Fibroblast of lung (primary cell): ENCODE measurements around the gene NBPF3. TPM values are rescaled to one million over a fixed set of nuclear protein-coding genes. Genes with fewer than 3 reads are reported as not detected.

Experiments
- DNase-seq, 2 donors: peaks; one replicate each; pipeline versions ENCODE4 v3.0.0 to v3.0.0-alpha.2; 2010; ENCODE audit warnings: low read depth in 2 of 2
- H2AFZ ChIP-seq: 2 replicates; pipeline ENCODE4 v1.5.1; 2012; ENCODE audit warnings: low read length, control low read depth, inconsistent platforms
- H3K27ac ChIP-seq: 2 replicates; pipeline ENCODE4 v1.5.1; 2011; ENCODE audit warnings: low read length, control low read depth; ENCODE audit not compliant: insufficient read depth
- H3K27me3 ChIP-seq: 2 replicates; pipeline ENCODE4 v1.5.1; 2011; ENCODE audit warnings: mild to moderate bottlenecking, low read length; ENCODE audit not compliant: control insufficient read depth, insufficient read depth
- H3K36me3 ChIP-seq: 2 replicates; pipeline ENCODE4 v1.5.1; 2011; ENCODE audit warnings: low read length; ENCODE audit not compliant: control insufficient read depth, insufficient read depth
- H3K4me1 ChIP-seq: 2 replicates; pipeline ENCODE4 v1.5.1; 2011; ENCODE audit warnings: low read length; ENCODE audit not compliant: control insufficient read depth, insufficient read depth; ENCODE audit errors: extremely low read depth
- H3K4me2 ChIP-seq: 2 replicates; pipeline ENCODE4 v1.5.1; 2011; ENCODE audit warnings: low read length, control low read depth; ENCODE audit not compliant: insufficient read depth; ENCODE audit errors: extremely low read depth
- H3K4me3 ChIP-seq, 4 experiments: fragments of 200-600 bp in 1 of 4; sonication (generic) in 1 of 4; replicated peaks in 1 of 4; 2 replicates each; pipeline ENCODE4 v1.5.1; 2011 to 2016; ENCODE audit warnings: low read length in 4 of 4, low read depth in 3 of 4, mild to moderate bottlenecking in 3 of 4, control low read depth in 2 of 4, inconsistent platforms in 1 of 4, mixed read lengths in 1 of 4; ENCODE audit not compliant: insufficient read depth in 1 of 4; ENCODE audit errors: control extremely low read depth in 1 of 4
- H3K79me2 ChIP-seq: 2 replicates; pipeline ENCODE4 v1.5.1; 2012; ENCODE audit warnings: mild to moderate bottlenecking, low read length, inconsistent platforms; ENCODE audit not compliant: control insufficient read depth, insufficient read depth
- H3K9ac ChIP-seq: 2 replicates; pipeline ENCODE4 v1.5.1; 2011; ENCODE audit warnings: mild to moderate bottlenecking, low read length, control low read depth; ENCODE audit not compliant: insufficient read depth
- H3K9me3 ChIP-seq: 2 replicates; pipeline ENCODE4 v1.5.1; 2012; ENCODE audit warnings: low read depth, low read length; ENCODE audit not compliant: control insufficient read depth, insufficient read depth
- H4K20me1 ChIP-seq: 2 replicates; pipeline ENCODE4 v1.5.1; 2011; ENCODE audit warnings: low read length; ENCODE audit not compliant: control insufficient read depth, insufficient read depth; ENCODE audit errors: extremely low read depth
- EZH2 ChIP-seq: IDR thresholded peaks from 2 replicates; pipeline ENCODE4 v1.5.1; 2012; ENCODE audit warnings: low read length, control low read depth, mild to moderate bottlenecking; ENCODE audit errors: missing control alignments
- polyA minus RNA-seq: library from RNA; depleted of rRNA, polyadenylated mRNA; stranded (reverse); fragments of >200 nt; gene quantifications from 2 replicates; pipeline ENCODE4 v1.2.3, GENCODE V29; 2011; ENCODE audit warnings: low replicate concordance
- polyA plus RNA-seq, 2 donors: library from polyadenylated mRNA; depleted of rRNA in 1 of 2; stranded (reverse) in 1 of 2; unstranded in 1 of 2; fragments of >200 nt; gene quantifications; 2 replicates each; pipeline ENCODE4 v1.2.1, GENCODE V29; 2011 to 2012; ENCODE audit warnings: missing spikeins in 1 of 2
- total RNA-seq: library from RNA; depleted of rRNA; stranded (reverse); fragments of >200 nt; gene quantifications from 2 replicates; pipeline ENCODE4 v1.2.1, GENCODE V29; 2014
- TF ChIP-seq, protein P1 (sequence below), 2 donors: IDR thresholded peaks in 1 of 2; conservative IDR thresholded peaks in 1 of 2; 1 replicate in 1 of 2; 2 replicates in 1 of 2; pipeline ENCODE4 v1.5.1; 2011 to 2012; ENCODE audit warnings: low read length in 2 of 2, control low read depth in 1 of 2, inconsistent platforms in 1 of 2, low read depth in 1 of 2, mild to moderate bottlenecking in 1 of 2

NBPF3 gene, protein sequence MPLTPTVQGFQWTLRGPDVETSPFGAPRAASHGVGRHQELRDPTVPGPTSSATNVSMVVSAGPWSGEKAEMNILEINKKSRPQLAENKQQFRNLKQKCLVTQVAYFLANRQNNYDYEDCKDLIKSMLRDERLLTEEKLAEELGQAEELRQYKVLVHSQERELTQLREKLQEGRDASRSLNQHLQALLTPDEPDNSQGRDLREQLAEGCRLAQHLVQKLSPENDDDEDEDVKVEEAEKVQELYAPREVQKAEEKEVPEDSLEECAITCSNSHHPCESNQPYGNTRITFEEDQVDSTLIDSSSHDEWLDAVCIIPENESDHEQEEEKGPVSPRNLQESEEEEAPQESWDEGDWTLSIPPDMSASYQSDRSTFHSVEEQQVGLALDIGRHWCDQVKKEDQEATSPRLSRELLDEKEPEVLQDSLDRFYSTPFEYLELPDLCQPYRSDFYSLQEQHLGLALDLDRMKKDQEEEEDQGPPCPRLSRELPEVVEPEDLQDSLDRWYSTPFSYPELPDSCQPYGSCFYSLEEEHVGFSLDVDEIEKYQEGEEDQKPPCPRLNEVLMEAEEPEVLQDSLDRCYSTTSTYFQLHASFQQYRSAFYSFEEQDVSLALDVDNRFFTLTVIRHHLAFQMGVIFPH
- total RNA-seq (13.4 and 35.0 TPM in 2 replicates), polyA plus RNA-seq (13.0 and 20.4 TPM in 2 replicates), polyA minus RNA-seq (22.9 and 27.9 TPM in 2 replicates)
- polyA plus RNA-seq (2012) = 12.8 and 18.6 TPM in 2 replicates

DNA sequence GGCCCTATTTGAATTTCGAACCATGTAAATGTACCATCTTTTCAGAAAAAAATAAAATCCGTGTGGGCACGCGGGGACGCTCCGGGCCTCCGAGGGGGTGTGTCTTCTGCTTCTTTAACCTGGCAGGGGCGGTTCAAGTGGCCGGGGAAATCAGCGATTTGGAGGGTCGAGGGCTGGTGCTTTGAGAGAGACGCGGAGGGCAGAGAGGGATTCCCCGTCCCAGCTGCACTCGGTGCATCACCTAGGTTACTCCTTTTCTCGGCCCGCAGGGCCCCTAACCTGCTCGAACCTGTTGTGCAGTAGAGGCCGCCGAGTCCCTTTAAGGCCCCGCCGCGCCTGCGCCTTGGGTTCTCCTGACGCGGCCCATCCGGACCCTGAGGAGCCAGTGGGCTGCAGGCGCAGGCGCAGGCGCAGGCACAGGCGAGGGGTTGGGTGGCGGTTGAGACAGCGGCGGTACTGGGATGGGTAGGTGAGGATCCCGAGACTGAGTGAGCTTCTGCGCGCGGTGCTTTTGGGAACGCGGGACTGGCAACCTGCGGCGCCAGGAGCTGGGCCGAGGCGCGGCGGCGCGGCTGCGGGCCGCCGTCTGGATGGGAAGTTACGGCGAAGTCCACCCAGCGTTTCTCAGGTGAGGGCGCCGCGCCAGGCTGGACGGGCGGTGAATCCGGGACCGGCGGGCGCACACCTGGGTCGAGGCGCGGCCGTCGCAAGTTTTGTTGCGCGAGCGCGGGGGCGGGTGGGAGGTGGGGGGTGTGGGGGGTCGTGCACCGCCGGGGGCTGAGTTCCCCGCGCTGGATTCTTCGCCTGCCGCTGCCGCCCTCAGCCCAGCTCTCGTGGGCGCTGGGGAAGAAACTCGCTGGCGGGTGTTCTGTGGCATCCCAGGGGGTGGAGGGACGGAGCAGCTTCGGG is at the start of gene NBPF3:
NBPF3 (plus strand) TSS at position 417 of the 909 bp plus-strand sequence. CDS start 4,950 bp downstream, outside the sequence.
- Histone ChIP-seq H3K79me2 (peaks cover 4% of the 10 kb centered on the region), H3K27me3 (no peaks in the 10 kb centered on the region), H3K36me3 (peaks cover 3% of the 10 kb centered on the region), H3K4me1 (peaks cover 2% of the 10 kb centered on the region), H3K9ac (peak within 1 kb of the TSS; percentile 62), H3K4me3 (peak within 1 kb of the TSS; percentile 57 to 83 (median 62)), H3K4me2 (peak within 1 kb of the TSS; percentile 85), H4K20me1 (no peaks in the 10 kb centered on the region), H2AFZ (peak within 1 kb of the TSS; percentile 91), H3K27ac (peak within 1 kb of the TSS; percentile 62), H3K9me3 (no peaks in the 10 kb centered on the region)
- TF ChIP-seq, protein P1, sequence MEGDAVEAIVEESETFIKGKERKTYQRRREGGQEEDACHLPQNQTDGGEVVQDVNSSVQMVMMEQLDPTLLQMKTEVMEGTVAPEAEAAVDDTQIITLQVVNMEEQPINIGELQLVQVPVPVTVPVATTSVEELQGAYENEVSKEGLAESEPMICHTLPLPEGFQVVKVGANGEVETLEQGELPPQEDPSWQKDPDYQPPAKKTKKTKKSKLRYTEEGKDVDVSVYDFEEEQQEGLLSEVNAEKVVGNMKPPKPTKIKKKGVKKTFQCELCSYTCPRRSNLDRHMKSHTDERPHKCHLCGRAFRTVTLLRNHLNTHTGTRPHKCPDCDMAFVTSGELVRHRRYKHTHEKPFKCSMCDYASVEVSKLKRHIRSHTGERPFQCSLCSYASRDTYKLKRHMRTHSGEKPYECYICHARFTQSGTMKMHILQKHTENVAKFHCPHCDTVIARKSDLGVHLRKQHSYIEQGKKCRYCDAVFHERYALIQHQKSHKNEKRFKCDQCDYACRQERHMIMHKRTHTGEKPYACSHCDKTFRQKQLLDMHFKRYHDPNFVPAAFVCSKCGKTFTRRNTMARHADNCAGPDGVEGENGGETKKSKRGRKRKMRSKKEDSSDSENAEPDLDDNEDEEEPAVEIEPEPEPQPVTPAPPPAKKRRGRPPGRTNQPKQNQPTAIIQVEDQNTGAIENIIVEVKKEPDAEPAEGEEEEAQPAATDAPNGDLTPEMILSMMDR (conservative IDR thresholded peaks at IDR 0.05 in 1 of 2, IDR thresholded peaks at IDR 0.05 in 1 of 2; ENCODE audit: low read depth in 1 of 2, low read length in 2 of 2) = no peak
- TF ChIP-seq EZH2 = no peak
- DNase-seq = peak; percentile 82 to 86

DNA sequence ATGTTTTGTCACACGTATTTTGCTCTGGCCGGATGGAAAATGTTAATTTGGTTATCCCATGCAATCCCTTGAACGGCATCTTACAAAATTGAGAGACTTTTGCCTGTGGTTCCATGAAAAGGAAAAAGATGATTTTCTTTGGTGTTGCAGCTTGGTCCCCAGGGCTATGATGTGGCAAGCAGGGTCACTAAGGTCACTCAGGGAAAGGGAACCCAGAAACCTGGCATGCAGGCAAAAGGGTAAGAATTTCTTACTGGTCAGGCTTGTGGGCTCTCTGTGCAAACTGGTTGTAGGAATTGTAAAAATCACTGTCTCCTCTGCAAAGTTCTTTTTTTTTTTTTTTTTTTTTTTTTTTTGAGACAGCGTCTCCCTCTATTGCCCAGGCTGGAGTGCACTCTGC is 48.4 kb upstream of the NBPF3 start:
- H3K9ac ChIP-seq = no peak overlapping the region
- TF ChIP-seq, protein P1 (conservative IDR thresholded peaks at IDR 0.05 in 1 of 2, IDR thresholded peaks at IDR 0.05 in 1 of 2; ENCODE audit: low read depth in 1 of 2, low read length in 2 of 2) = no peak
- TF ChIP-seq EZH2 = no peak
- DNase-seq = no peak
- H3K4me2 ChIP-seq = no peak overlapping the region
- H3K9me3 ChIP-seq = no peaks in the 10 kb centered on the region
- H3K27ac ChIP-seq = no peak overlapping the region
- H4K20me1 ChIP-seq = no peaks in the 10 kb centered on the region
- no peak overlapping the region for H3K4me3 ChIP-seq
- H3K79me2 ChIP-seq = no peaks in the 10 kb centered on the region
- no peaks in the 10 kb centered on the region for H3K4me1 ChIP-seq
- H3K27me3 ChIP-seq = peaks cover 2% of the 10 kb centered on the region
- no peaks in the 10 kb centered on the region for H3K36me3 ChIP-seq
- no peak overlapping the region for H2AFZ ChIP-seq
